Gastrocnemius medialis (tissue), 4 donors: Measurements from ENCODE around the gene PHACTR3.

Experiments used
- CTCF ChIP-seq, 5 experiments: fragments of 450-650 bp in 3 of 5; fragments of 200-600 bp in 2 of 5; sonication (generic) in 2 of 5; IDR thresholded peaks in 4 of 5; conservative IDR thresholded peaks in 1 of 5; 1 replicate in 4 of 5; 2 replicates in 1 of 5; pipeline ENCODE4 v1.5.1; 2016 to 2019; ENCODE audit warnings: antibody characterized with exemption in 5 of 5, mild to moderate bottlenecking in 3 of 5, moderate library complexity in 3 of 5
- POLR2A ChIP-seq, 2 donors: fragments of 450-650 bp; IDR thresholded peaks; one replicate each; pipeline ENCODE4 v1.6.1; 2017; ENCODE audit warnings: antibody characterized with exemption in 2 of 2, mild to moderate bottlenecking in 2 of 2, moderate library complexity in 2 of 2

GRCh38 chr20:59829054-59829785 is 224.9 kb downstream of the PHACTR3 start:
- no peak for TF ChIP-seq CTCF (IDR thresholded peaks at IDR 0.05 in 4 of 5, conservative IDR thresholded peaks at IDR 0.05 in 1 of 5)
- no peak for TF ChIP-seq POLR2A (IDR thresholded peaks at IDR 0.05)
